NT2/D1 (cell line): ENCODE results near the gene ORC2.

Source experiments
- DNase-seq: peaks from one replicate; pipeline ENCODE4 v3.0.0-alpha.2; 2011; ENCODE audit warnings: low read depth, low spot score
- H3K27me3 ChIP-seq: 2 replicates; pipeline ENCODE4 v1.6.0; 2011; ENCODE audit warnings: mild to moderate bottlenecking; ENCODE audit not compliant: insufficient read length, insufficient read depth
- H3K36me3 ChIP-seq: 2 replicates; pipeline ENCODE4 v1.6.1; 2011; ENCODE audit warnings: mild to moderate bottlenecking, low read length, mixed read lengths; ENCODE audit not compliant: insufficient read depth, insufficient read length
- H3K4me1 ChIP-seq: 2 replicates; pipeline ENCODE4 v1.5.1; 2011; ENCODE audit not compliant: insufficient read depth, insufficient read length
- H3K4me3 ChIP-seq: 2 replicates; pipeline ENCODE4 v1.5.1; 2011; ENCODE audit warnings: low read depth; ENCODE audit not compliant: insufficient read length
- H3K9ac ChIP-seq: 2 replicates; pipeline ENCODE4 v1.6.0; 2011; ENCODE audit warnings: low read depth; ENCODE audit not compliant: insufficient read length
- H3K9me3 ChIP-seq: 2 replicates; pipeline ENCODE4 v1.5.1; 2011; ENCODE audit warnings: mild to moderate bottlenecking, low read length; ENCODE audit not compliant: insufficient read depth
- SUZ12 ChIP-seq: IDR thresholded peaks from 2 replicates; pipeline ENCODE4 v1.6.1; 2011; ENCODE audit not compliant: insufficient read length, insufficient read depth; ENCODE audit errors: extremely low read depth
- YY1 ChIP-seq: IDR thresholded peaks from 2 replicates; pipeline ENCODE4 v1.6.1; 2011; ENCODE audit not compliant: insufficient read length, insufficient read depth
- ZNF274 ChIP-seq: IDR thresholded peaks from 2 replicates; pipeline ENCODE4 v1.6.1; 2011; ENCODE audit warnings: mild to moderate bottlenecking, low read depth, low read length

The ORC2 gene

DNA sequence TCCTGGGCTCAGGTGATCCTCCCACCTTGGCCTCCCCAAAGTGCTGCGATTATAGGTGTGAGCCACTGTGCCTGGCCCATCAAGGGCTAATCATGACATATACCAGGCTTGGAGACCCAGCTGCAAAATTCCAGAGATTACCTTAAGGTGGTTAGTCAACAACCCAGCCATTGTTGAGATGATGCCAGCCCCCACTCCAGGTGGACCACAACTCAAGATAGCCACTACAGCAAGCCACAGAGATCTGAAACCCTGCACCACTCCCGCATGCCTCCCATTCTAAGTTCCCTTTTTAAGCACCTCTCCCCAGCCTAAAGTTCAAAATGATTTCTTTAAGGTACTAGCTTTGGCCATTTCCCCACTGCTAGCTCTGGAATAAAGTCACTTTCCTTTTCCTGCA is 94.4 kb downstream of the ORC2 start:
- H3K36me3 ChIP-seq: peaks cover 29% of the 10 kb centered on the region
- H3K27me3 ChIP-seq: no peaks in the 10 kb centered on the region
- no peaks in the 10 kb centered on the region for H3K9me3 ChIP-seq
- TF ChIP-seq ZNF274 (no peak), SUZ12 (no peak), YY1 (no peak)
- no peak for DNase-seq
- H3K4me3 ChIP-seq: no peak overlapping the region
- no peaks in the 10 kb centered on the region for H3K4me1 ChIP-seq
- H3K9ac ChIP-seq: no peak overlapping the region

DNA sequence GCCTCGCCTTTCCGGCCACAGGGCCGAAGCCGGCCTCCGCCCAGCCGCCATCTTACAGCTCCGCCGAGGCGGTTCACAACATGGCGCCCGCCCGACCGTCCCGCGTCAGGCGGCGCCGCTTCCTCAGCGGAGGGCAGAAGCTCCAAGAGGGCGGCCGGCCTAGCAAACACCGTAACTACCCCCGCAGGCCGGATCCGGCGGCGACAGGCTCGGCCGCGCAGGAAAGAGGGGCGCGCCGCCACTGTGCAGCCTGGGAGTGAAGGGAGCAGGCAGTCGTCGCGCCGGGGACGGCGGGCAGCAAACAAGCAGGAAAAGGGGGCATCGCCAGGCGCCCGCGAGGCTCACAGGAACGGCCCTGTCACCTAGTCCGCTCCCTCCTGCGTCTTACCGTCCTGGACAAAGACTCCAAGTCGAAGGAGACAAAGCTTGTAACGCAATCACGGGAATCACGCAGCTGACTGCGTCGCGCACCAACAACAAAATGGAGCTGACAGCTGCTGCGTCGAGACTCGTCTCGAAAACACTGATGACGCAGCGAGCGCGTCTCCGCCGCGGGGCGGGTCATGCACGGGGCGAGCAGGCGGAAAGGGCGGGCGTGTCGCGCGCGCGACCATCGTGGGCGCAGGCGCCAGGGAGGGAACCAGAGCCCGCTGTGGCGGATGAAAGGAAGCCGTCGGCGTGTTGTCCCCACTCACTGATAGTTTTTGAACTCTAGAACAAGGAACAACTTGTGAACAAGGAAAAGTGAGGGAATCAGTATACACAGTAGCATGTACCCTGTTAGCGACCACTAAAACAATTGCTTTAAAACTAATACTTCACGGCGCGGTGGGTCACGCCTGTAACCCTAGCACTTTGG is 99.1 kb downstream of the ORC2 start, which contains the start of gene CLK1:
TSS of gene CLK1 (minus strand) at position 483 of the 859 bp plus-strand sequence. CDS start 2,796 bp downstream, outside the sequence.
- Histone ChIP-seq H3K9ac (peak within 1 kb of the TSS; percentile 99), H3K4me1 (no peaks in the 10 kb centered on the region), H3K36me3 (peaks cover 30% of the 10 kb centered on the region), H3K4me3 (peak within 1 kb of the TSS; percentile 97), H3K9me3 (no peaks in the 10 kb centered on the region), H3K27me3 (no peaks in the 10 kb centered on the region)
- DNase-seq: peak; percentile 74
- TF ChIP-seq YY1 (peak; percentile 97), ZNF274 (no peak), SUZ12 (no peak)

DNA sequence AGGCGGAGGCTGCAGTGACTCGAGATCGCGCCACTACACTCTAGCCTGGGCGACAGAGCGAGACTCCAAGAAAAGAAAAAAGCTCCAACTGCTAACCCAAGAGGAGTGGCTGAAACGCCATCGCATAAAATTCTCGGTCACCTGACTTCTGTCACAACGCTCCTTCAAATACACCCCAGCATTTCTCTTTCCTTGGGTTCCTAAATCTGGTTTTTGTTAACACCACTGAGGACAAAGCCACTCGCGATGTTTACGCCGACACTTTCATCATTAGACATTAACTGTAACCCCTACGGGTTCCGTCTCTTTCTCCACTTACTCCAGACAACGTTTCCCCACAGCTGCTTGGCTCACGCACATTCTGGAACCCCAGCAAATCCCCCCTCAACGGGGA is 99.7 kb downstream of the ORC2 start:
- no peak for DNase-seq
- H3K4me3 ChIP-seq: peak overlapping the region; percentile 97
- no peaks in the 10 kb centered on the region for H3K9me3 ChIP-seq
- H3K9ac ChIP-seq: peak overlapping the region; percentile 99
- H3K4me1 ChIP-seq: no peaks in the 10 kb centered on the region
- H3K36me3 ChIP-seq: peaks cover 36% of the 10 kb centered on the region
- TF ChIP-seq SUZ12 (no peak), ZNF274 (no peak), YY1 (no peak)
- no peaks in the 10 kb centered on the region for H3K27me3 ChIP-seq

DNA sequence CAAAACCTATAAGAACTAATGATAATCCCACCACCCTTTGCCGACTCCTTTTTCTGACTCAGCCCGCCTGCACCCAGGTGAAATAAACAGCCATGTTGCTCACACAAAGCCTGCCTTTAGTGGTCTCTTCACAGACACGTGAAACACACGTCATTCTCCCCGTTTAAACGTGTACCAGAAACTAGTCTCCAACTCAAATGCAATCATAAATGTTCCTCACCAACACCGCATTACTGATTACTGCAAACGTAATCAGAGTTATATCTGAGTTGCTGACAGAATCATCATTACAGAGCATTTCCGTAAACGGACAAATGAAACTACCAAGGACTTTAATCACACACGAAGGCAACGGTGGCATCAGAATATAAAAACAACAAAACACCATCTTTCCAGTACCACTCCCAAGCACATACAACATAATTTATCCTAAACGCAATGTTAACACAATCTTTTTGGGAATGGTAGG is 100.9 kb downstream of the ORC2 start:
- DNase-seq: no peak
- TF ChIP-seq YY1 (no peak), SUZ12 (no peak), ZNF274 (no peak)
- no peaks in the 10 kb centered on the region for H3K9me3 ChIP-seq
- no peaks in the 10 kb centered on the region for H3K4me1 ChIP-seq
- H3K4me3 ChIP-seq: peak overlapping the region; percentile 97
- no peaks in the 10 kb centered on the region for H3K27me3 ChIP-seq
- peaks cover 48% of the 10 kb centered on the region for H3K36me3 ChIP-seq
- H3K9ac ChIP-seq: peak overlapping the region; percentile 99

- Histone ChIP-seq H3K9me3 (no peaks in the 10 kb centered on the region), H3K27me3 (no peaks in the 10 kb centered on the region), H3K4me1 (no peaks in the 10 kb centered on the region), H3K9ac (no peak overlapping the region), H3K36me3 (peaks cover 57% of the 10 kb centered on the region), H3K4me3 (no peak overlapping the region)
- no peak for DNase-seq
- TF ChIP-seq SUZ12: no peak
- TF ChIP-seq YY1: no peak
- no peak for TF ChIP-seq ZNF274
These were observed 101.8 kb downstream of the ORC2 start for GRCh38 chr2:200861617-200862155.

DNA sequence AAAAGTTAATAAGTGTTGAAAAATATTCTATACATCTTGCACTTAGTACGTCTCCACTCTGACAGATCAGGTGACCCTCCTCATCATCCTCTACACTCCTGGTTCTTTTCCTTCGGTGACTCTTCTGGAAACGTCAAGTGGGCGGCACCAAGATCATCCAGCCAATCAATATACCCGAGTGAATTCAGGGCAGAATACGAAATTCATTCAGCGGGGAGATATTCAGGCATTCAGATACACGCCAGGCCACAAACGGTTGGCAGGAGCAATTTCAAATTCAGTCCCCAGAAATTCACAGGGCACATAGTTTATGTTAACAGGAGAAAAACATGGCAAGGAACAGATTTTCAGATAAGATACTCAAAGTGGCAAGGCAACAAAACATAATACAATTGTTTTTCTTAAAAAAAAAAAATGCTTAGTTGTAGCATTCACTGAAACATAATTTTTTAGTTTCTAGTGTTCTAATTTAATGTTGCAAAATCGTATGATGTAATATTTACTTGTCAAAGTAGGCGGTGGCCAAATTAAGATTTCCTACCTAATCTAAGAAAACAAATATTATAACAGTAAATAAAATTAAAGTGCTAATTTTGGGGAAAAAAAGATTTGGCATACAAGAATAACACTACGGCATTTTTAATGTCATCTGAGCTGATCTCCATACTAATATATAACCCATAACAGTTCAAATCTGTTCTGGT is 103.2 kb downstream of the ORC2 start:
- no peaks in the 10 kb centered on the region for H3K4me1 ChIP-seq
- H3K4me3 ChIP-seq: no peak overlapping the region
- H3K27me3 ChIP-seq: no peaks in the 10 kb centered on the region
- no peak for DNase-seq
- peaks cover 71% of the 10 kb centered on the region for H3K36me3 ChIP-seq
- H3K9ac ChIP-seq: no peak overlapping the region
- TF ChIP-seq ZNF274: no peak
- TF ChIP-seq YY1: no peak
- TF ChIP-seq SUZ12: no peak
- no peaks in the 10 kb centered on the region for H3K9me3 ChIP-seq
